ENCODE results near the gene GSDME. TPM values are rescaled to one million over a fixed set of nuclear protein-coding genes. Genes with fewer than 3 reads are reported as not detected.

Gene GSDME
- total and polyA plus RNA-seq, 7 donors, result 1.6 to 11.9 (median 7.1) TPM

GRCh38 chr7:24742506-24743162 is 14.6 kb downstream of the GSDME start:
- intact Hi-C loops (cut with DNase I), result no loop called here
- TF ChIP-seq CTCF (IDR thresholded peaks at IDR 0.05), result no peak
- TF ChIP-seq POLR2AphosphoS5 (IDR thresholded peaks at IDR 0.05), result no peak
- TF ChIP-seq EP300 (IDR thresholded peaks at IDR 0.05), result no peak
- no peak for TF ChIP-seq POLR2A (IDR thresholded peaks at IDR 0.05)
- Histone ChIP-seq H3K9me3 (peaks cover 0 to 5% (median 4%) of the 10 kb centered on the region in 4 donors), H3K27ac (peak overlapping the region in 1 of 4 donors; percentile 29), H3K4me3 (no peak overlapping the region), H3K27me3 (no peaks in the 10 kb centered on the region), H3K36me3 (no peaks in the 10 kb centered on the region), H3K4me1 (no peaks in the 10 kb centered on the region)
- no peak for DNase-seq
- WGBS, 2 donors, result 94% methylated on average over 9 of the region's 9 CpGs

- DNase-seq, result no peak
- Histone ChIP-seq H3K4me3 (no peak overlapping the region), H3K36me3 (no peaks in the 10 kb centered on the region), H3K4me1 (no peaks in the 10 kb centered on the region), H3K27ac (peak overlapping the region in 1 of 4 donors; percentile 42), H3K27me3 (no peaks in the 10 kb centered on the region), H3K9me3 (peaks cover 0 to 5% (median 4%) of the 10 kb centered on the region in 4 donors)
- WGBS, 2 donors, result 47 to 78% methylated on average over 14 of the region's 14 CpGs
- intact Hi-C loops (cut with DNase I), result no loop called here
- TF ChIP-seq POLR2AphosphoS5 (IDR thresholded peaks at IDR 0.05) (peak in 1 of 4 donors; percentile 12), POLR2A (IDR thresholded peaks at IDR 0.05) (no peak), EP300 (IDR thresholded peaks at IDR 0.05) (no peak), CTCF (IDR thresholded peaks at IDR 0.05) (no peak)
Measured at GRCh38 chr7:24741679-24742505, 15.4 kb downstream of the GSDME start.

GRCh38 chr7:24740871-24741270 is 16.4 kb downstream of the GSDME start:
- TF ChIP-seq EP300 (IDR thresholded peaks at IDR 0.05) (no peak), POLR2AphosphoS5 (IDR thresholded peaks at IDR 0.05) (no peak), POLR2A (IDR thresholded peaks at IDR 0.05) (no peak), CTCF (IDR thresholded peaks at IDR 0.05) (no peak)

GRCh38 chr7:24739306-24739705 is 18.0 kb downstream of the GSDME start:
- Histone ChIP-seq H3K9me3 (peaks cover 0 to 5% (median 4%) of the 10 kb centered on the region in 4 donors), H3K27ac (no peak overlapping the region), H3K4me1 (peaks cover 0 to 17% (median 10%) of the 10 kb centered on the region in 4 donors), H3K4me3 (no peak overlapping the region), H3K36me3 (no peaks in the 10 kb centered on the region), H3K27me3 (no peaks in the 10 kb centered on the region)
- 21 to 84% methylated on average over 1 of the region's 1 CpG for WGBS, 2 donors
- TF ChIP-seq POLR2AphosphoS5 (IDR thresholded peaks at IDR 0.05) (no peak), CTCF (IDR thresholded peaks at IDR 0.05) (no peak), POLR2A (IDR thresholded peaks at IDR 0.05) (no peak), EP300 (IDR thresholded peaks at IDR 0.05) (no peak)
- intact Hi-C loops (cut with DNase I), result no loop called here
- no peak for DNase-seq

More at GRCh38 chr7:24740871-24741270, 16.4 kb downstream of the GSDME start:
- H3K4me1 ChIP-seq, result peaks cover 0 to 1% (median 0%) of the 10 kb centered on the region in 4 donors
- H3K27me3 ChIP-seq, result no peaks in the 10 kb centered on the region
- intact Hi-C loops (cut with DNase I), result no loop called here
- no peak overlapping the region for H3K4me3 ChIP-seq
- H3K9me3 ChIP-seq, result peaks cover 0 to 5% (median 4%) of the 10 kb centered on the region in 4 donors
- H3K27ac ChIP-seq, result no peak overlapping the region
- H3K36me3 ChIP-seq, result no peaks in the 10 kb centered on the region
- DNase-seq, result no peak
- WGBS, 2 donors, result 83 to 97% methylated on average over 9 of the region's 9 CpGs
